Gastrocnemius medialis (tissue), 4 donors: ENCODE results near the gene TMEM119.

Experiments
- CTCF ChIP-seq, 5 experiments: fragments of 450-650 bp in 3 of 5; fragments of 200-600 bp in 2 of 5; sonication (generic) in 2 of 5; IDR thresholded peaks in 4 of 5; conservative IDR thresholded peaks in 1 of 5; 1 replicate in 4 of 5; 2 replicates in 1 of 5; pipeline ENCODE4 v1.5.1; 2016 to 2019; ENCODE audit warnings: antibody characterized with exemption in 5 of 5, mild to moderate bottlenecking in 3 of 5, moderate library complexity in 3 of 5
- POLR2A ChIP-seq, 2 donors: fragments of 450-650 bp; IDR thresholded peaks; one replicate each; pipeline ENCODE4 v1.6.1; 2017; ENCODE audit warnings: antibody characterized with exemption in 2 of 2, mild to moderate bottlenecking in 2 of 2, moderate library complexity in 2 of 2

- TF ChIP-seq CTCF (IDR thresholded peaks at IDR 0.05 in 4 of 5, conservative IDR thresholded peaks at IDR 0.05 in 1 of 5) (no peak), POLR2A (IDR thresholded peaks at IDR 0.05) (no peak)
Measured at GRCh38 chr12:108640802-108641445, 43.0 kb upstream of the TMEM119 start.
